ENCODE data around the gene TRIM66. TPM values are rescaled to one million over a fixed set of nuclear protein-coding genes. Genes with fewer than 3 reads are reported as not detected.
A peak's percentile ranks its signal among the peaks of the same experiment; 100 is the strongest.

TRIM66 gene
- total and polyA plus RNA-seq, 10 of the 15 experiments (the other 5 are each of a cell fraction or from before 2014, with no cell fraction given) = 1.7 to 14.5 (median 7.4) TPM

- intact Hi-C loops (cut with micrococcal nuclease; ENCODE audit: unreplicated experiment) (loop anchor here (10.0 kb wide), 1 partner anchor 379 kb away; no protein-coding TSS in a partner anchor), in situ Hi-C loops (cut with MboI) (no loop called here)
- CTCF ChIA-PET = interaction anchor here (0.6 to 1.9 kb wide), 16 partner anchors 9 to 402 kb away, joined by 3 to 6 read pairs (median 3); partner anchors contain the start of gene STK33
Measured at GRCh38 chr11:8603696-8604077, 78.8 kb downstream of the TRIM66 start.

More at GRCh38 chr11:8603696-8604077, 78.8 kb downstream of the TRIM66 start:
- FAIRE-seq = peak; percentile 35
- Histone ChIP-seq H3K79me2 (ENCODE audit: control insufficient read depth, insufficient read depth, low read length) (no peaks in the 10 kb centered on the region), H3K36me3 (ENCODE audit: control insufficient read depth in 2 of 2, insufficient read depth in 2 of 2, low read length in 1 of 2) (no peaks in the 10 kb centered on the region), H4K20me1 (ENCODE audit: control insufficient read depth, insufficient read depth) (no peaks in the 10 kb centered on the region), H3K4me2 (ENCODE audit: control insufficient read depth, insufficient read depth) (no peak overlapping the region), H3K9me3 (replicated peaks; ENCODE audit: control insufficient read depth, insufficient read depth, low read length) (no peaks in the 10 kb centered on the region), H3K9ac (ENCODE audit: control insufficient read depth, insufficient read depth, low read length) (no peak overlapping the region), H2AFZ (ENCODE audit: control insufficient read depth, low read depth, low read length) (no peak overlapping the region), H3K27me3 (replicated peaks in 1 of 2; ENCODE audit: control insufficient read depth in 2 of 2, insufficient read depth in 2 of 2, low read length in 1 of 2) (no peaks in the 10 kb centered on the region), H3K4me1 (ENCODE audit: control insufficient read depth, insufficient read depth, low read length) (no peaks in the 10 kb centered on the region), H3K27ac (ENCODE audit: control insufficient read depth, insufficient read depth) (no peak overlapping the region), H3K4me3 (no peak overlapping the region)
- TF ChIP-seq ZNF274 (IDR thresholded peaks at IDR 0.05; ENCODE audit: insufficient read depth, insufficient read length) = no peak
- TF ChIP-seq MEF2B (IDR thresholded peaks at IDR 0.05; ENCODE audit: partially characterized antibody, poor library complexity, severe bottlenecking) = no peak
- TF ChIP-seq, protein P1, sequence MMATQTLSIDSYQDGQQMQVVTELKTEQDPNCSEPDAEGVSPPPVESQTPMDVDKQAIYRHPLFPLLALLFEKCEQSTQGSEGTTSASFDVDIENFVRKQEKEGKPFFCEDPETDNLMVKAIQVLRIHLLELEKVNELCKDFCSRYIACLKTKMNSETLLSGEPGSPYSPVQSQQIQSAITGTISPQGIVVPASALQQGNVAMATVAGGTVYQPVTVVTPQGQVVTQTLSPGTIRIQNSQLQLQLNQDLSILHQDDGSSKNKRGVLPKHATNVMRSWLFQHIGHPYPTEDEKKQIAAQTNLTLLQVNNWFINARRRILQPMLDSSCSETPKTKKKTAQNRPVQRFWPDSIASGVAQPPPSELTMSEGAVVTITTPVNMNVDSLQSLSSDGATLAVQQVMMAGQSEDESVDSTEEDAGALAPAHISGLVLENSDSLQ (IDR thresholded peaks at IDR 0.05) = no peak
- TF ChIP-seq NFXL1 (IDR thresholded peaks at IDR 0.05; ENCODE audit: borderline replicate concordance) = no peak
- no peak for TF ChIP-seq TAF1 (IDR thresholded peaks at IDR 0.05; ENCODE audit: borderline replicate concordance, low read depth, low read length)
- no peak for DNase-seq (ENCODE audit: low read depth, low spot score)
- ChIA-PET POLR2A (no interaction called here), RAD21 (ENCODE audit: unreplicated experiment) (interaction anchor here (1.1 to 1.3 kb wide), 2 partner anchors 9 to 37 kb away, joined by 3 to 4 read pairs; partner anchors contain the start of gene STK33), SMC1A (ENCODE audit: uncharacterized antibody, unreplicated experiment) (interaction anchor here (0.6 to 1.0 kb wide), 3 partner anchors 9 to 36 kb away, joined by 3 to 5 read pairs (median 5); partner anchors contain the start of gene STK33)
- peak; percentile 53 for ATAC-seq
- WGBS (ENCODE audit: insufficient coverage, insufficient replicate concordance, low lambda C conversion rate, missing lambda C conversion rate) = 56% methylated on average over 2 of the region's 2 CpGs
- no TSS peak for BruUV-seq (replicated peaks)

Data from GM12878 (cell line).